NCI-H774 (cell line): ENCODE measurements around the gene ARTN.

Source experiments
- DNase-seq: peaks from one replicate; lab custom pipeline; 2025; lab: John Stamatoyannopoulos, UW

ARTN gene, protein sequence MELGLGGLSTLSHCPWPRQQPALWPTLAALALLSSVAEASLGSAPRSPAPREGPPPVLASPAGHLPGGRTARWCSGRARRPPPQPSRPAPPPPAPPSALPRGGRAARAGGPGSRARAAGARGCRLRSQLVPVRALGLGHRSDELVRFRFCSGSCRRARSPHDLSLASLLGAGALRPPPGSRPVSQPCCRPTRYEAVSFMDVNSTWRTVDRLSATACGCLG

DNA sequence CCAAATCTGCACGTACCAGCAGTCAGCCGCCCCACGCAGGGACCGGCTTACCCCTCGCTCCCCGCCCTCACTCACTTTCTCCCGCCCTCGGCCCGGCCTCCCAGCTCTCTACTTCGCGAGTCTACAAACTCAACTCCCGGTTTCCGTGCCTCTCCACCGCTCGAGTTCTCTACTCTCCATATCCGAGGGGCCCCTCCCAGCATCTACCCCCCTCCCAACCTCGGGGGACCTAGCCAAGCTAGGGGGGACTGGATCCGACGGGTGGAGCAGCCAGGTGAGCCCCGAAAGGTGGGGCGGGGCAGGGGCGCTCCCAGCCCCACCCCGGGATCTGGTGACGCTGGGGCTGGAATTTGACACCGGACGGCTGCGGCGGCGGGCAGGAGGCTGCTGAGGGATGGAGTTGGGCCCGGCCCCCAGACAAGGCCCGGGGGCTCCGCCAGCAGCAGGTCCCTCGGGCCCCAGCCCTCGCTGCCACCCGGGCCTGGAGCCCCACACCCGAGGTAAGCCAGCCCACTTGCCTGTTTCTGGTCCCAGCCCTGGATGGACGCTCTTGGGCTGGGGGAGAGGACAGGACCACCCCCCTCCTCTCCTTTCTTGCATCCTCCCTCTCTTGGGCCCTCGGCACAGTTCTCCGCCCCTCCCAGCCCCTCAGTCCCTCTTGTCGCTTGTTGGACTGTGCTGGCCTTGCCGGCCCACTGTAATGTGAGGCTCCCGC, at the start of gene ARTN:
Gene ARTN, plus strand, starts transcription at position 416 of the 715 bp plus-strand sequence. CDS start 1,856 bp downstream, outside the sequence.
- DNase-seq = peak; percentile 44

DNA sequence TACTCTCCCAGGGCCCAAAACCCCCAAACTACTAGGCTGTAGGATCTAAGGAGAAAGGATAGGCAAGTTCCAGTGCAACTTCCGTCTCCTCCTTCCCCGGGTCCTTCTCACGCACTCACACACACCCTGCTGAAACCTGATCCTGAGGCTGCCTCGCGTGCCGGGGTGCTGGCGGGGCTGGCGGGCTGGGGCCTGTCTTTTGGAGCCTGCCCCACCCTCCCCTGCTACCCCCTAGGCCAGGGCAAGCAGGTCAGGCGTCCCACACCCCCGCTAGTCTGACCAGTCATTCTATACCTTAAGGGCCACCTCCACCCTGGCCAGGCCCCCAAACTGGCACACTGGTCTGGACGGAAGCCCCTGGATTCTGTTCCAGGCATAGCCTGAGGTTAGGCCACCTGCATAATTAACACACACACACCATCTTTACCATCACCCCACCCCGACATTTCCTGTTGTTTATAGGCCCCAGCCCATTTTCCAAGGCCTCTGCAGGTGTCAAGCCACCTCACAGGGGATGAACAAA, 48.3 kb upstream of the ARTN start:
- no peak for DNase-seq

DNA sequence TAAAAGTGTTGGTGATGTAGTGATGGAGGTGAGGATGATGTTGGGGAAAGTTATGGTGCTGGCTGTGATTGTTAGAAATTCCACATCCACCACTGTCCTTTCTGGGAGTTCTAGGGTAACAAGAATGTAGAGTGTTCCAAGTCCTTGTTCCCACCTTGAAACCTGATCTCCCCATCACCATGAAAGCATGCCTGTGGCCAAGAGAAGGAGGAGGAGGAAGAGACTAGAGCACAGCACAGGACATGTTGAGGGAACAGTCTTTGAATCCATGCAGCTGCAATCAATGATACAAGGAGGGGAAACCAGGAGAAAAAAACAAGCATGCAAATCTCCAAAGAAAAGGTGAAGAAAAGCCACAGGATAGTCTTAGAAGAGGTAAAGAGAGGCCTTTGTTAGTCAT, 45.9 kb upstream of the ARTN start:
- DNase-seq = no peak

DNA sequence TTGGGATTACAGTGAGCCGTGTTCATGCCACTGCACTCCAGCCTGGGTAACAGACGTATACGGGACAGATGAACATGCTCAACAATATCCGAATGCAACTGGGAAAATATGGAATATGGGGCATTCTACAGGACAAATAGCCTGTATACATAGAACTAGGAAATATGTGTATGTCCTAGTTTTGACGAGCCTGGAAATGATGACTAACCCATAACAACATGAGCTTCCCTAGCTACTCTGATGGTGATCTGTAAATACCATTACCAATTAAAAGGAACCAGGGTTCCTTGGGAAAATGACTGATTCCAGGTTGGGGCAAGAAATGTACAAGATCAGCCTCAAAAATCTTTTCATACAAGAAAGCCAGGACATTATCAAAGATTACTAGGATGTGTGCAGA, 42.8 kb upstream of the ARTN start:
- no peak for DNase-seq

DNA sequence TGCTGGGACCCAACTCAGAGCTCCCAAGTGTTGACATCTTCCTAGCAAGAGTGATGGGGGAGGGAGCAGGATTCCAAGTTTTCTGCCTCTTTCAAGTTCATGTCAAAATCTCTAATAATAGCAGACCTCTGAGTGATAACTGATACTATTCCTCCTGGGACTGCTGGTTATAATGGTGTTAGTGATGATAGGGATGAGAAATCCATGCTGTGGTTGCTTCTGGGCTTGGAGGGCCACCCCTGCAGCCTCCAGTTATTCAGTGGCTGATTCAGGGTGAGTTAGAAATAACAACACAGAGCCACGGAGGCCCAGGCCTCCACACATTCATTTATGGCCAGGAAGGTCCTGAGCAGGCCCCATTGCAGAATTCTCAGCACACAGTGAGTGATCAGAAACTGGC, 40.6 kb upstream of the ARTN start:
- DNase-seq = no peak

DNA sequence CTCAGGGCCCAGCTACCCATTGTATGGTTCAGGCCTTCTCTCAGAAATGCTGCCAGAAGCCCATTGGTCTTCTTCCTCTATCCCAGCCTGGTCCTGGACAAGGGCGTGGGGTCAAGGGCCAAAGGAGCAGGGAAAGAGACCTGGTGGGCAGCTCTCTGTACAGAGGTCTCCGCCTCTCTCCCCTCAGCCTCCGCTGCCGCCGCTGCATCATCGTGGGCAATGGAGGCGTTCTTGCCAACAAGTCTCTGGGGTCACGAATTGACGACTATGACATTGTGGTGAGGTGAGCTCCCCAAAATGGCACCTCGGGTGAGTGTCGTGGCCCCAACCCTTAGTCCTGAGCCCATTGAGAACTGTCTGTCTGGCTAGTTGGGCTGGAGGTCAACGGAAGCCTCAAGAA, 34.6 kb upstream of the ARTN start:
- no peak for DNase-seq

DNA sequence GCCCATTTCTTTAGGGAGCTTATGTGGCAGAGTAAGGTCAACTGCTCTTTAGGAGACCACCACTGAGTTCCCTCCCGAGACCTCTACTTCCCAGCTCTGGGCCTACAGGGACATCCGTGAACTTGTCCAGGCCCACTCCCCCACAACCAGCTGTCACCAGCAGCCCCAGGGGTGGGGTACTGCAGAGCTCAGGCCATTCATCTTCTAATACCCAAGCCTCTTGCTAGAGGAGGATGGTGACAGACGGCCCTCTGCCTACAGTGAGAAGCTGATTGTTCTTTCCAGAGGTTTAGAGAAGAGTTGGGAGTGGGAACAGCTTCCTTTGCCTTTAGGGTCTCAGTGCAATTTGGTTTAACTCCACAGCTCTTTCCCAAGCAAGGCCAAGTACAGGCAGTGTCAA, 33.2 kb upstream of the ARTN start:
- DNase-seq = no peak

DNA sequence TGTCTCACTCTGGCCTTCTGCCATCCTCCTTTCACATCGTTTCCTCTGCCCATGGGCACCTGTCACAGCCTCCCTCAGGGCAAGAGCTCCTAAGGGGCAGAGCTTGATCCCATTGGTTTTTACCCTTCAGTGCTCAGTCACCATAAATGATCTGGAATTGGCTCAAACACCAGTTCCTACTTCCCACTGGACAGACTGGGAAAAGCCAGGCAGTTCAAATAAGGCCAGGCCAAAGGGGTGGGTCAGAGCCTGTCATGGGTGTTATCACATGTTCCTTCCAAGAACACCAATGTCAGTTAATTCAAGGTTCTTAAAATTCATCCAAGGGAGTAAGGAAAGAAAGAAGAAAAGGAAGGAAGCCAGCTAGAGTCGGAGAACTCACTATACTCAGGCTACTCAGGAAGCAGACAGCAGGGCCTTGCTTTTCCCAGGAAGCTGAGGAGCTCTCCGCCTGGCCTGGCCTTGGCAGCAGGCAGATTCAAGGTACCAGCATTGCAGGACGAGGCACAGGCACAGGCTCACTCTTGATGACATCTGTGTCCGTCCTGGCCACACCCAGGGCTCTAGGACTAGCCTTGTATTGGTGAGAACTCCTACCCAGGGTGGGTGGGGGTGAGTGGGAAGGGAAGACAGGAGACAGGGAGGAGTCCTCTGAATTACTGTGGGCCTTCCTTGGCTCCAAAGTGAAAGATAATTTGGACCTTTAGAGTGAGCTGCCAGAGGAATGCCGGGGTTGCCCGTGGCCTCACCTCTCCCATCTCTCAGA, 32.2 kb upstream of the ARTN start:
- no peak for DNase-seq

DNA sequence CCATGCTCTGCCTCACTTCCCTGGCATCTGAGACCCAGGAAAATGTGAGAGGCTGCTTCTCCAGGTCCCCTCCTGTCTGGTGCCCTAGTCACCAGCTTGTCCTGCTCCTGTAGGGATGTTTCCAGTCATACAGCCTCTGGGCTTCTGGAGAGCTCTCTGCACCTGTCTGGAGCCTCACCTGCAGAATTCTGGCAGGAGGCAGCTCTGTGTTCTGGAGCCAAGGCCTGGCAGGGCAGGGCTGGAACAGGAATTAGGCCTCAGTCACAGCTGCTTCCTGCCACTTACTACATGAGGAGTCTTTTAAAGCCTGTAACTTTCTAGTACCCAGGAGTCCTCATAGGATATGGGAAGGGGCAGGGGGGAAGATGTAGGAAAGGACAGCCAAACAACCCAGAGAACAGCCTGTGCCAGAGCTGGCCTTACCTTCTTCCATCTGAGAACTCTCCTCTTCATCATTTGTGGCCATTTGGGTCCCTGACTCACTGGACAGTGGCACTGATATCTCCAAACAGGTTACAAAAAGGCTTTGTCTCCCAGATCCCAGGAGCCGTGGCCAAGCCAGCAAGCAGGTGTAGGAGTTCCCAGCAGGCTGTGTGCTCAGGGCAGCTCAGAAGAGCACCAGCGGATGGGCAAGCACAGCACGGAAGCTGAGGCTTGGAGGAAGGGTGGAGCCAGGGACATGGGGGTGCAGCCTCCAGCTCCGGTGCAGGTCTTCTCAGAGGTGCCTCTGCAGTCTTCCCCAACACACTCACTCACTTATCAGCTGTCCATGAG, 31.4 kb upstream of the ARTN start:
- DNase-seq = no peak

DNA sequence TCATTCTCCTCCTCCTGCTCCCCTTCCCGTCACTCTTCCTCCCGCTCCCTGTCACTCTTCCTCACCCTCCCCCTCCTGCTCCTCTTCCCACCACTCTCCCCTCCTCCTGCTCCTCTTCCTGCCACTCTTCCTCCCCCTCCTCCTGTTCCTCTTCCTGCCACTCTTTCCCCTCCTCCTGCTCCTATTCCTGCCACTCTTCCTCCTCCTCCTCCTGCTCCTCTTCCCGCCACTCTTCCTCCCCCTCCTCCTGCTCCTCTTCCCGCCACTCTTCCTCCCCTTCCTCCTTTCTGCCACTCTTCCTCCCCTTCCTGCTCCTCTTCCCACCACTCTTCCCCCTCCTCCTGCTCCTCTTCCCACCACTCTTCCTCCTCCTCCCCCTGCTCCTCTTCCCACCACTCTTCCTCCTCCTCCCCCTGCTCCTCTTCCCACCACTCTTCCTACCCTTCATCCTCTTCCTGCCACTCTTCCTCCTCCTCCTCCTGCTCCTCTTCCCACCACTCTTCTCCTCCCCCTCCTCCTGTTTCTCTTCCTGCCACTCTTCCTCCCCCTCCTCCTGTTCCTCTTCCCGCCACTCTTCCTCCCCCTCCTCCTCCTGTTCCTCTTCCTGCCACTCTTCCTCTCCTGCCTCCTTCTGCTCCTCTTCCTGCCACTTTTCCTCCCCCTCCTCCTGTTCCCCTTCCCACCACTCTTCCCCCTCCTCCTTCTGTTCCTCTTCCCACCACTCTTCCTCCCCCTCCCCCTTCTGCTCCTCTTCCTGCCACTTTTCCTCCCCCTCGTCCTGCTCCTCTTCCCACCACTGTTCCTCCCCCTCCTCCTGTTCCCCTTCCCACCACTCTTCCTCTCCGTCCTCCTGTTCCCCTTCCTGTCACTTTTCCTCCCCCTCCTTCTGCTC, 28.7 kb upstream of the ARTN start:
- DNase-seq = no peak

DNA sequence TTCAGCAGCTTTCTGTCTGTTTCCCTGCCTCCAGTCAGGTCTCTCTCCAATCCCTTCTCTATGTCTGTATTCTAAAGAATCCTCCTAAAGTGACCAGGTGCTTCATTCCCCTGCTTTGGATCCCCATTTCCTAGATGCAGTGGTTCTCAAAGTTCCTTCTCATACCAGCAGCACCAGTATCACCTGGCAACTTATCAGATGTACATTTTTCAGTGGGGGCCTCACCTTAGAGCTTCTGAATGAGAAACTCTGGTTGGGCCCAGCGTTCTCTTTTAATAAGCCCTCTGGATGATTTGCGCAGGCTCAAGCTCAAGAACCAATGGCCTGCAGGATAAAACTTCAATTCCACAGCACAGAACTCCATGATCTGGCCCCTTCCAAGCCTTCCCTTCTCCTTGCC, 25.4 kb upstream of the ARTN start:
- no peak for DNase-seq

DNA sequence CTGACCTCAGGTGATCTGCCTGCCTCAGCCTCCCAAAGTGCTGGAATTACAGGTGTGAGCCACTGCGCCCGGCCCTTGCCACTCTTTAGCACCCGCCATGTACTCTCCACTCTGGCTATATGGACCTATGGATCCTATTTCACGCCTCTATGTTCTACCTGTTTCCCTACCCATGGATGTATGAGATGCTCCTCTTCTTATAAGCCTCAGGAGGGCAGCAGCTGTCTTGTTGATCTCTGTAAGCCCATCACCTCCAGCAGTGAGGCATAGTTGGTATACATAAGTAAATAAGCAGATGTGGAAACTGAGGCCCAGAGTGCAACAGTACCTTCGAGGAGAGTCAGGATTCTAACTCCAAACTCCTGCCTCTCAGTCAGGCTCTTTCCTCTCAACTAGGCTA, 24.7 kb upstream of the ARTN start:
- no peak for DNase-seq

DNA sequence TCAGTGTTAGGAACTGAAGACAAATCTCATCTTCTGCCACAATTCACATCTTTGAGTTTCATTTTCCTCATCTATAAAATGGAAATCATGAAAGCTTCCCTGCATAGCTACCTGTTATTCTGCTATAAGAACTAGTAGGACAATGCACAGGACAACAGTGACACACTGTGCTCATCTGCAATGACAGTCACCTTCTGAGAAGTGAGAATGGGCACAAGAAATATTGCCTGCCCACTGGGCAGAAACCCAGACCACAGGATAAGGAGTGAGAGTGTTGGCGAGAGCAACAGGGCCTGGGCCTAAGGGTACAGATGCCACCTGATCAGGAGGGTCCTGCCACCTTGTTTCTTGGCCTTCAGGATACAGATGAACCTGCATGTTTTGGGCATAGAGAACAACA, 23.3 kb upstream of the ARTN start:
- no peak for DNase-seq

DNA sequence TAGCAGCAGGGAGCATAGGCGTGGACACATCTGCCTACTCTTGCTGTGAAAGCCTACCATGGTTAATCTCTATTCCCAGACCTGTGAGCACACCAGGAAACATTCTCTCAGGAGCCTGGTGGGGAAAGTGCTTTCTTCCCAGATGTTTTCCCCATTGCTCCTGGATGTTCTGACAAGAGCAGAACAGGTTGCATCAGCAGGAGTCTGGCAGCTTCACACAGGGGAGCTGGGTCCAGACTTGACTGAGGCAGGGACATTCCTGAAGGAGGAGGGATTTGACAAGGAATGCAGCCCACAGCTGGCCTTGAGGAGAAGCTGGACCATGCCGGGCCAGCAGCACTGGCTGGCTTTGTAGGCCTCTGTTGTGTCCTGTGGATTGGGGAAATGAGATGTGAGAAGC, 21.0 kb upstream of the ARTN start:
- DNase-seq = no peak

DNA sequence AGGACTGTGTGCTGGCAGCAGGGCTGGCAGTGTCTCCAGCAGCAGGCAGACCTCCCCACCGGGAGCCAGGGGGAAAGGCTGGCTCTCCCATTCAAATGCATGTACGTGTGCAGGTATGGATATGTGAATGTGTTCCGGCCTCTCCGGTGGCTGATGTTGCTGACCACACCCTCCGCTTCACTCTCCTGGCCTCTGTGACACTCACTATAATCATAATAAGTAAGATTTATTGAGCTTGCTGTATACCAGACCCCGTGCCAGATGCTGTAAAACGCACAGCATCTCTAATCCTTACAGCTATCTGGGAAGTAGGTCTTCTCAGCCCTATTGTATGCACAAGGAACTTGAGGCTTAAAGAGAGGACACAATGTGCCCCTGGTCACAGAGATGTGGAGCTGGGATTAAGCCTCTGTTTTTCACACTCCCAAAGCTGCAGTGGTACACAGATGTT, 20.5 kb upstream of the ARTN start:
- no peak for DNase-seq

DNA sequence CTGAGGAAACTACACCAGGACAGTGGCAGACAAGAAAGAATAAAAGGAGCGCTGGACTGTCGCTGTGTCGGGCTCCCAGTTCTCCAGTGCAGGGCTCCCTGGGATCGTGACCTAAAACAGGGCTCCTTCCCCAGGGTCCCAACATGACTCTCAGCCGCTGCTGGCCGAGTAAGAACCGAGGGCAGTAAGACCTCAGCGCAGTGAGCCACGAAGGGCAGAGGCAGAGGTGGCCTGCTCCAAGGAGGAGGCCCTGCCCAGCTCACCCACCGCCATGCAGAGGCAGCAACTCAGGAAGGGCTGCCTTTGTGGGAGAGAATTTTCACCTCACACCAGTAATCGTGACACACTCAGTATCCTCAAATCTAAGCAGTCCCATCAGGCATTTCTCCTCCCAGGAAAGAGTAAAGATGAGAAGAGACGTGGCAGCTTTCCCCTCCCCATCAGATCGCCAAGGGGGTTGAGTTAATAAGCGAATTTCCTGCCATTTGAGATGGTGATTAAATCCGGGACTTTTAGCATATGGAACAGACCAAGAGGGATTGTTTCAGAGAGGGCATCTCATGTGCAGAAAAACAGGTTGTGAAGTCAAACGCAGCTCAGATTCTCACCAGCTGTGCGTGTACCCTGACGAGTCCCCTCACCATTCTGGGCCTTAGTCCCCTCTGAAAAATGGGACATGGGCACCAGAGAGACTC, 19.8 kb upstream of the ARTN start:
- DNase-seq = no peak

DNA sequence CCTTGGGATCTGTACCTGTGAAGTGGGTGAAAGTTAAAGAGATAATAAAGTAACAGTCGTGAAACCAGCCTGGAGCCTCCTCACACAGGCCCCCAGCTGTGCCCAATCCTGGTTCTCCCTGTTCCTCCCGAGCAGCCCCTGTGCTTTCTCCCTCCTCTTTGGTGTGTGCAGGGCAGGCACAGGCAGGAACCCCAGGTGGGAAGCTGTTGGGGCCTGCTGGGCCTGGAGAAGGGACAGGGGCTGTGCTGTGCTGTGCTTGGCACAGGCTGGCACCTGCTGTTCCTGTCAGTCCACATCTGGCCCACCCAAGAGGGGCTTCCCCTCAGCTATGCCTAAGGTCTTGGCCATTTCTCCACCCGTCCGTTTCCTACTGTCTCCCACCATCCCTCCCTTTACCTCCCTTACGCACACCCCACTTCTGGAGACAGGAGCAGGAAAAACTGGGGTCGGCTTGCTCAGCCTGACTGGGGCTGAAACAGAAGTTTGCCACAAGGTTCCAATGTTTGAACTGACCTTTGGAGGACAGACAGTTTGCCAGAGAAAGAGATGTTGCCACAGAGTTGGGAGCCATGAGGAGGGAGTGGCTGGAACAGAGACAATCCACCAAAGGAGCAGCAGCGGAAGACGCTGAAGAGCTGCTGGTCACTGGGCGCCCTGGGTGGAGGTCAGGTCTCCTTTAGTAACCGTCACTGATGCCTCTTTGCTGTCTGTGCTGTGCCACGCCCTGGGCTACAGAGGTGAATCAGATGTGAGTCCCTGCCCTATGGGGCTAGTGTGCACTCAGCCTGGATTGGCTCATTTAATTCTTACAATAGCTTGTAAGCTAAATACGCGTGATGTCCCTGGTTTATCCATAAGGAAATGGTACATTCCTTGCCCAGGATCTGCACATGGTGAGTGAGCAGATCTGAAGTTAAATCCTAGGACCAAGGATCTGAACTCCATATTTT, 18.8 kb upstream of the ARTN start:
- no peak for DNase-seq

DNA sequence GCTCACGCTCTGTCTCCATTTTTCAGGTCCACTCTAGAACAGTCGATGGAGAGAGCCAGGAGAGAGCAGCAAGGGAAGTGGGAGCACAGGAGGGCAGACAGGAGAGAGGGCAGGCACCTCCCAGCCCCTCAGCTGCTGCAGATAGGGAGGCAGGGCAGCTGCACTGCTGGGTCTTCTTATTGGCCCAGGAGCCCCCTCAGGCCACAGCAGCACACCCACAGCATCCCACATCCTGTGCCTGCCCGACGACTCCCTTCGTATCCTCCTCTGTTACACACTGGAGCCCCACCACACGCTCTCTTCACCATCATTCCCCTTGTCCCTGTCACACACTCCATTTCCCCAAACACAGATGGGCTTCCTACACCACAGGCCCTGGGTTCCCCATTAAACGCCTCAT, 13.7 kb upstream of the ARTN start:
- no peak for DNase-seq

DNA sequence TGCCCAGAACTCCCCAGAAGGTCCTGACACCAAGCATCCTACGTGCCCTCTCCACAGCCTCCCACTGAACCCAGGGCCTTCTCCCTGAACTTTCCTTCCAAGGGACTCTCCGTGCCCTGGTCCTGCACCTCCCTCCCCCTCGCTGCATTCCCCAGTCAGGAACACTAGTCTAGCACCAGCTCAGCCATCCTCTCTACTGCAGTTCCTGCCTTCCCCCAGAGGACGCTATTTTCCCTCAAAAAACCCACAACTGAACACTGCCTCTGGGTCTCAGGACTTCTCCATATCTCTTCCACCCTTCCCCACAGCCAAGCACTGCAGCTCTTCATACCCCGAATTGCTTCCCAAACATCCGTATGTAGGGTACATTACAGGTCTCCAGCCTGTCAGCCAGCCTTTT, 12.6 kb upstream of the ARTN start:
- no peak for DNase-seq
